ENCODE results near the gene DIP2C.

The DIP2C gene

GRCh38 chr10:423178-423577 lies 266.3 kb downstream of the DIP2C start:
- no peak for DNase-seq

- no peak for DNase-seq
These were observed 266.8 kb downstream of the DIP2C start for GRCh38 chr10:422675-423074.

GRCh38 chr10:422241-422640 lies 267.2 kb downstream of the DIP2C start:
- DNase-seq, result no peak

GRCh38 chr10:421170-421569 lies 268.3 kb downstream of the DIP2C start:
- DNase-seq, result no peak

- DNase-seq, result no peak
These were observed 269.0 kb downstream of the DIP2C start for GRCh38 chr10:420154-421121.

- no peak for DNase-seq
These were observed 270.6 kb downstream of the DIP2C start for GRCh38 chr10:418894-419293.

- DNase-seq, result no peak
These were observed 271.2 kb downstream of the DIP2C start for GRCh38 chr10:418226-418625.

- no peak for DNase-seq
These were observed 273.4 kb downstream of the DIP2C start for GRCh38 chr10:416091-416515.

- DNase-seq, result no peak
These were observed 275.8 kb downstream of the DIP2C start for GRCh38 chr10:413662-414071.

- DNase-seq, result no peak
These were observed 277.4 kb downstream of the DIP2C start for GRCh38 chr10:412109-412508.

GRCh38 chr10:411603-412002 lies 277.9 kb downstream of the DIP2C start:
- DNase-seq, result no peak

- DNase-seq, result no peak
These were observed 279.9 kb downstream of the DIP2C start for GRCh38 chr10:409408-410040.

- DNase-seq, result no peak
These were observed 281.2 kb downstream of the DIP2C start for GRCh38 chr10:408236-408635.

GRCh38 chr10:406976-407375 lies 282.5 kb downstream of the DIP2C start:
- no peak for DNase-seq

GRCh38 chr10:405648-406047 lies 283.8 kb downstream of the DIP2C start:
- DNase-seq, result no peak

- DNase-seq, result no peak
These were observed 284.5 kb downstream of the DIP2C start for GRCh38 chr10:404991-405390.

- DNase-seq, result no peak
These were observed 285.1 kb downstream of the DIP2C start for GRCh38 chr10:404346-404745.

- DNase-seq, result no peak
These were observed 290.5 kb downstream of the DIP2C start for GRCh38 chr10:398954-399353.

GRCh38 chr10:397321-398068 lies 292.0 kb downstream of the DIP2C start:
- no peak for DNase-seq

GRCh38 chr10:396535-397220 lies 292.8 kb downstream of the DIP2C start:
- no peak for DNase-seq

- DNase-seq, result no peak
These were observed 293.4 kb downstream of the DIP2C start for GRCh38 chr10:396107-396506.

- DNase-seq, result no peak
These were observed 293.8 kb downstream of the DIP2C start for GRCh38 chr10:395665-396064.
